Common myeloid progenitor, CD34-positive (primary cell): ENCODE measurements around the gene ASGR2.
"Not testable (repeated sequence)": the region's sequence is repeated elsewhere in the genome, so short reads cannot be mapped to it uniquely, and the experiment has no call there.

Experiments used
- CTCF ChIA-PET: fragments of 350-600 bp; sonication (Branson Sonifier 250); formaldehyde crosslinking; loops from one replicate; lab custom pipeline; 2021; ENCODE audit warnings: antibody characterized with exemption; lab: Charles Lee
- POLR2A ChIA-PET: fragments of 350-600 bp; sonication (Branson Sonifier 250); formaldehyde crosslinking; loops from one replicate; lab custom pipeline; 2021; ENCODE audit warnings: antibody characterized with exemption; lab: Charles Lee
- DNase-seq, 3 donors: peaks; one replicate each; pipeline versions ENCODE4 v3.0.0 to v3.0.0-alpha.2; 2013
- H3K27ac ChIP-seq, 2 experiments: 1 replicate in 1 of 2; 2 replicates in 1 of 2; pipeline ENCODE4 v1.7.0; 2013; ENCODE audit warnings: inconsistent platforms in 2 of 2, low read length in 2 of 2, mild to moderate bottlenecking in 2 of 2, low read depth in 1 of 2, moderate library complexity in 1 of 2; ENCODE audit not compliant: severe bottlenecking in 2 of 2, insufficient read depth in 1 of 2, poor library complexity in 1 of 2
- H3K27me3 ChIP-seq, 5 experiments: replicated peaks in 2 of 5; 1 replicate in 3 of 5; 2 replicates in 2 of 5; pipeline versions ENCODE4 v1.6.1 to v1.7.0; 2013; ENCODE audit warnings: low read length in 4 of 5, mild to moderate bottlenecking in 2 of 5, moderate library complexity in 2 of 5, inconsistent platforms in 1 of 5; ENCODE audit not compliant: insufficient read depth in 5 of 5, control insufficient read depth in 4 of 5
- H3K36me3 ChIP-seq, 4 experiments: 1 replicate in 2 of 4; 2 replicates in 2 of 4; pipeline versions ENCODE4 v1.6.1 to v1.7.0; 2013; ENCODE audit warnings: low read length in 3 of 4, control low read depth in 1 of 4, mild to moderate bottlenecking in 1 of 4; ENCODE audit not compliant: control insufficient read depth in 4 of 4, insufficient read depth in 4 of 4
- H3K4me1 ChIP-seq, 4 experiments: 1 replicate in 3 of 4; 2 replicates in 1 of 4; pipeline versions ENCODE4 v1.6.1 to v1.7.1; 2013; ENCODE audit warnings: low read length in 3 of 4, mild to moderate bottlenecking in 3 of 4, control low read depth in 1 of 4, inconsistent platforms in 1 of 4, moderate library complexity in 1 of 4; ENCODE audit not compliant: control insufficient read depth in 4 of 4, insufficient read depth in 4 of 4; ENCODE audit errors: control extremely low read depth in 1 of 4
- H3K4me3 ChIP-seq, 7 experiments: 1 replicate in 4 of 7; 2 replicates in 3 of 7; pipeline versions ENCODE4 v1.5.1 to v1.7.0; 2013; ENCODE audit warnings: mild to moderate bottlenecking in 7 of 7, low read length in 6 of 7, moderate library complexity in 6 of 7, inconsistent platforms in 2 of 7, low read depth in 2 of 7, control low read depth in 1 of 7; ENCODE audit not compliant: insufficient read depth in 4 of 7, control insufficient read depth in 1 of 7; ENCODE audit errors: extremely low read depth in 1 of 7
- H3K9me3 ChIP-seq, 5 experiments: 1 replicate in 4 of 5; 2 replicates in 1 of 5; pipeline versions ENCODE4 v1.6.1 to v1.7.1; 2013; ENCODE audit warnings: low read length in 4 of 5, mild to moderate bottlenecking in 2 of 5, inconsistent platforms in 1 of 5, low read depth in 1 of 5, moderate library complexity in 1 of 5; ENCODE audit not compliant: control insufficient read depth in 4 of 5, insufficient read depth in 2 of 5; ENCODE audit errors: control extremely low read depth in 1 of 5
- WGBS: methylation state at CpG from one replicate; pipeline ENCODE4 v1.1.5; 2013; ENCODE audit not compliant: insufficient coverage; 5-methylcytosine and 5-hydroxymethylcytosine counted together

Gene ASGR2

GRCh38 chr17:7101531-7101930, 13.1 kb downstream of the ASGR2 start:
- Histone ChIP-seq H3K4me1 (no peaks in the 10 kb centered on the region), H3K9me3 (no peaks in the 10 kb centered on the region), H3K27me3 (peaks cover 0 to 2% (median 0%) of the 10 kb centered on the region in 5 experiments), H3K27ac (no peak overlapping the region), H3K36me3 (no peaks in the 10 kb centered on the region), H3K4me3 (no peak overlapping the region)
- POLR2A ChIA-PET, result no interaction called here
- WGBS, result 98% methylated on average over 9 of the region's 14 CpGs
- CTCF ChIA-PET, result interaction anchor here (1.0 to 1.7 kb wide), 4 partner anchors 28 to 47 kb away, joined by 3 to 5 read pairs (median 4); no protein-coding TSS in a partner anchor
- no peak for DNase-seq

GRCh38 chr17:7100641-7101379, 13.8 kb downstream of the ASGR2 start:
- H3K4me3 ChIP-seq, H3K4me1 ChIP-seq, DNase-seq, H3K36me3 ChIP-seq, H3K27me3 ChIP-seq, H3K27ac ChIP-seq, POLR2A ChIA-PET, H3K9me3 ChIP-seq: not testable (repeated sequence)
- CTCF ChIA-PET, result interaction anchor here (1.0 to 1.7 kb wide), 3 partner anchors 30 to 47 kb away, joined by 3 to 5 read pairs (median 4); no protein-coding TSS in a partner anchor
- WGBS, result 97% methylated on average over 47 of the region's 50 CpGs

GRCh38 chr17:7098802-7099459, 15.7 kb downstream of the ASGR2 start:
- WGBS, result no CpG with 5 or more reads among the region's 13 CpGs
- Histone ChIP-seq H3K9me3 (no peaks in the 10 kb centered on the region), H3K27ac (no peak overlapping the region), H3K36me3 (no peaks in the 10 kb centered on the region), H3K4me3 (no peak overlapping the region), H3K27me3 (peaks cover 0 to 2% (median 0%) of the 10 kb centered on the region in 5 experiments), H3K4me1 (peaks cover 3 to 24% (median 19%) of the 10 kb centered on the region in 4 experiments)
- DNase-seq, result no peak
- POLR2A ChIA-PET, result no interaction called here
- CTCF ChIA-PET, result interaction anchor here (1.3 to 1.9 kb wide), 2 partner anchors 11 to 38 kb away, joined by 3 to 5 read pairs; no protein-coding TSS in a partner anchor

- Histone ChIP-seq H3K9me3 (no peaks in the 10 kb centered on the region), H3K36me3 (no peaks in the 10 kb centered on the region), H3K4me1 (peaks cover 3 to 25% (median 20%) of the 10 kb centered on the region in 4 experiments), H3K4me3 (no peak overlapping the region), H3K27ac (no peak overlapping the region), H3K27me3 (peaks cover 0 to 2% (median 0%) of the 10 kb centered on the region in 5 experiments)
- 100% methylated on average over 1 of the region's 5 CpGs for WGBS
- ChIA-PET POLR2A (no interaction called here), CTCF (interaction anchor here (1.1 to 1.9 kb wide), 3 partner anchors 12 to 45 kb away, joined by 3 to 5 read pairs (median 3); no protein-coding TSS in a partner anchor)
- DNase-seq, result no peak
Observed at GRCh38 chr17:7097940-7098339, 16.7 kb downstream of the ASGR2 start.

GRCh38 chr17:7095625-7096024, 19.0 kb downstream of the ASGR2 start:
- H3K36me3 ChIP-seq, result no peaks in the 10 kb centered on the region
- peaks cover 3 to 25% (median 20%) of the 10 kb centered on the region in 4 experiments for H3K4me1 ChIP-seq
- peak; percentile 63 to 86 (median 82) for DNase-seq
- H3K27ac ChIP-seq, result no peak overlapping the region
- ChIA-PET CTCF (interaction anchor here (1.2 to 1.7 kb wide), 6 partner anchors 14 to 50 kb away, joined by 3 to 6 read pairs (median 3); no protein-coding TSS in a partner anchor), POLR2A (interaction anchor here (0.6 kb wide), 1 partner anchor 204 kb away, joined by 4 read pairs; no protein-coding TSS in a partner anchor)
- no peaks in the 10 kb centered on the region for H3K9me3 ChIP-seq
- no peaks in the 10 kb centered on the region for H3K27me3 ChIP-seq
- WGBS, result no CpG with 5 or more reads among the region's 1 CpG
- peak overlapping the region in 1 of 7 experiments; percentile 7 for H3K4me3 ChIP-seq

GRCh38 chr17:7094652-7095019, 20.0 kb downstream of the ASGR2 start:
- H3K9me3 ChIP-seq, result no peaks in the 10 kb centered on the region
- 93% methylated on average over 8 of the region's 10 CpGs for WGBS
- DNase-seq, result no peak
- ChIA-PET CTCF (interaction anchor here (0.6 to 1.7 kb wide), 4 partner anchors 13 to 206 kb away, joined by 3 to 6 read pairs (median 4); no protein-coding TSS in a partner anchor), POLR2A (no interaction called here)
- no peak overlapping the region for H3K4me3 ChIP-seq
- no peaks in the 10 kb centered on the region for H3K27me3 ChIP-seq
- H3K36me3 ChIP-seq, result no peaks in the 10 kb centered on the region
- no peak overlapping the region for H3K27ac ChIP-seq
- H3K4me1 ChIP-seq, result peaks cover 3 to 25% (median 20%) of the 10 kb centered on the region in 4 experiments
